Measurements from ENCODE around the gene CTSO. TPM values are rescaled to one million over a fixed set of nuclear protein-coding genes. Genes with fewer than 3 reads are reported as not detected.

Gene CTSO
- polyA plus RNA-seq, 1 experiment: 24.0 TPM

DNA sequence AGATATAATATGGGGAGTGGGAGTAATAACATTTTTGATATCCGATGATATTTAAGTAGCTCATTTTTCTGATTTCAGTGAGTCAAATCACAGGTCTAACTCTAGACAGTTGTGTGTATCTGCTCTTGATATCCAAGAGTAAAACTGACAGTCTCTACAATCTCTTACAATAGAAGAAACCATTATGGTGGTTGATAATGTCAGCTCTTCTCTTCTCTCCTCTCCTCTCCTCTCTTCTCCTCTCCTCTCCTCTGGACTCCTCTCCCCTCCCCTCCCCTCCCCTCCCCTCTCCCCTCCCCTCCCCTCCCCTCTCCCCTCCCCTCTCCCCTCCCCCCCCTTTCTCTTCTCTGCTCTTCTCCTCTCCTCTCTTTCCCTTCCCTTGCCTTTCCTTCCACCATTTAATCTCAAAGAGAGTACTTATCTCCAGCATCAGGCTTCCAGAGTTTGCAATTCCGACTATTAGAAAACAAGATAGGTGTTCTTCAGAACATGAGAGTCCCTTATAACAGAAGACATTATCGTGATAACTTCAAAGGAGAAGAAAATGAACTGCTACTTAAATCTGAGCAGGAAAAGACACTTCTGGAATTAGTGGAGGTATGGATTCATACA, 43.9 kb downstream of the CTSO start:
- TF ChIP-seq, protein P1, sequence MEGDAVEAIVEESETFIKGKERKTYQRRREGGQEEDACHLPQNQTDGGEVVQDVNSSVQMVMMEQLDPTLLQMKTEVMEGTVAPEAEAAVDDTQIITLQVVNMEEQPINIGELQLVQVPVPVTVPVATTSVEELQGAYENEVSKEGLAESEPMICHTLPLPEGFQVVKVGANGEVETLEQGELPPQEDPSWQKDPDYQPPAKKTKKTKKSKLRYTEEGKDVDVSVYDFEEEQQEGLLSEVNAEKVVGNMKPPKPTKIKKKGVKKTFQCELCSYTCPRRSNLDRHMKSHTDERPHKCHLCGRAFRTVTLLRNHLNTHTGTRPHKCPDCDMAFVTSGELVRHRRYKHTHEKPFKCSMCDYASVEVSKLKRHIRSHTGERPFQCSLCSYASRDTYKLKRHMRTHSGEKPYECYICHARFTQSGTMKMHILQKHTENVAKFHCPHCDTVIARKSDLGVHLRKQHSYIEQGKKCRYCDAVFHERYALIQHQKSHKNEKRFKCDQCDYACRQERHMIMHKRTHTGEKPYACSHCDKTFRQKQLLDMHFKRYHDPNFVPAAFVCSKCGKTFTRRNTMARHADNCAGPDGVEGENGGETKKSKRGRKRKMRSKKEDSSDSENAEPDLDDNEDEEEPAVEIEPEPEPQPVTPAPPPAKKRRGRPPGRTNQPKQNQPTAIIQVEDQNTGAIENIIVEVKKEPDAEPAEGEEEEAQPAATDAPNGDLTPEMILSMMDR (IDR thresholded peaks at IDR 0.05; ENCODE audit: low read depth, low read length): no peak
- Histone ChIP-seq H3K27me3 (ENCODE audit: control insufficient read depth, insufficient read depth, low read length) (no peaks in the 10 kb centered on the region), H3K4me3 (ENCODE audit: low read depth, low read length) (no peak overlapping the region), H3K9me3 (ENCODE audit: control insufficient read depth, insufficient read depth, low read length) (no peaks in the 10 kb centered on the region), H3K27ac (ENCODE audit: low read depth, low read length) (no peak overlapping the region)
- ChIA-PET CTCF (interaction anchor here (1.6 kb wide), 1 partner anchor 43 kb away, joined by 8 read pairs; the partner anchor contains the start of gene CTSO), POLR2A (no interaction called here)
- no peak for DNase-seq (ENCODE audit: low read depth, low spot score)

DNA sequence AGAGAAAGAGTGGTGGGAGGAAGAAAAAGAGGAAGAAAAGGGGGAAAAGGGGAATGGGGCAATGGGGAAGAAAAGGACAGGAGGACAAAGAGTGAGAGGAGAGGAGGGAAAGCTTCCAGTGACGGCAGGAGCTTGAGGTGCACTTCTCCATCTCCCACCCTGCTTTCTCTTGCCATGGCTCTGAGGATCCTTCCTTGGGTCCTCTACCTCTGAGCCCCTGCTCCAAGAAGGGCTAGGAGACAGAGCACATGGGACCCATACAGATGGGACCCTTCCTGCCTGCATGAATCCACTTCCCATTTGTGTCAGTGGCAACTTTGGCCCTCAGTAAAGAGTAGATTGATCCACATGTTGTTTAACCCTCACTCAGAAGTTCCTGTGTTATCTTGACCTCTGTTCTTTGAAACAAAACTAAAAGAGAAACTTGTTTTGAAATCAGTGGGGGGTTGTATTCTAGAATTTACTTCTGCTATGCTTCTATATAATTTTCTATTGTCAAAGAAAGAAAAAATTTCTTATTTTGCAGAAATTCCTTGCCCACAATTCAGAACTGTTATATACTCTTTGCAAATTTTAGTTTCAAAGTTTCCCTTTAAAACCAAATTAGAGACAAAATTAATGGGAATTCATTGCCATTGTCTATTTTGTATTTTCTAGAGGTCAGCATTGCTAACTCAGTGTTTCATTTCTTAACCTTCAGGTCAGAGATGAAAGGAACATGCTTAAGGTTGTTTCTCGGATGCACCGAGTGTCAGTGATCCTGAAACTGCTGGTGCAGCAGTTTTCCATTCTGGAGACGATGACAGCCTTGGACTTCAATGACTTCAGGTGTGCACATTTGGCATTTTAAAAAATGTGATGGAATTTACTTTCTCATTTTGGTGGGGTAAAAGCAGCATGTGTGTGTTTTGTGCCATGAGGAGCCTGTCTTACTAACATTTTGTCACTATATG, 45.2 kb downstream of the CTSO start:
- ChIA-PET POLR2A (no interaction called here), CTCF (interaction anchor here (0.8 to 1.6 kb wide), 2 partner anchors 45 kb away, joined by 3 to 8 read pairs; partner anchors contain the start of gene CTSO)

DNA sequence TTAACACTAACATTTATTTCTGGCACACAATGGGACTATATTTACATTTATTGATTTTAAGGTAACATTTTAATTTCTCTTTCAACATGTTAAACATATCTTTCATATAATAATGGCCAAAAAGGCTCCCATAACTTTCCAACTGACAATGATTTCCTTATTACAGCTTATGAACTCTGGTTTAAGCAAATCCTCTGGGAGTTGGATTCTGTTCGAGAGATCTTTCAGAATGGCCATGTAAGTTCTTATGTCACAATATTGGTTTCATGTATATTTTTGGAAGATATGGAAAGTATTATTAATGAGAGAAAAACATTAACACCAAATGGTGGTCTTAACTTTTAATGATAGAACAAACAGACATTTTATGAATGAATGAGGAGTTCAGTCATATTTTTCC, 46.1 kb downstream of the CTSO start:
- no peak overlapping the region for H3K27ac ChIP-seq (ENCODE audit: low read depth, low read length)
- H3K27me3 ChIP-seq (ENCODE audit: control insufficient read depth, insufficient read depth, low read length): no peaks in the 10 kb centered on the region
- ChIA-PET CTCF (interaction anchor here (0.8 to 1.1 kb wide), 3 partner anchors 45 to 98 kb away, joined by 3 read pairs; partner anchors contain the start of gene CTSO), POLR2A (interaction anchor here (0.5 to 1.1 kb wide), 3 partner anchors 17 to 1040 kb away, joined by 3 to 5 read pairs (median 3); no protein-coding TSS in a partner anchor)
- TF ChIP-seq, protein P1 (IDR thresholded peaks at IDR 0.05; ENCODE audit: low read depth, low read length): no peak
- H3K9me3 ChIP-seq (ENCODE audit: control insufficient read depth, insufficient read depth, low read length): no peaks in the 10 kb centered on the region
- DNase-seq (ENCODE audit: low read depth, low spot score): no peak
- H3K4me3 ChIP-seq (ENCODE audit: low read depth, low read length): no peak overlapping the region

More for the DNA sequence above, 45.2 kb downstream of the CTSO start:
- Histone ChIP-seq H3K4me3 (ENCODE audit: low read depth, low read length) (no peak overlapping the region), H3K27me3 (ENCODE audit: control insufficient read depth, insufficient read depth, low read length) (no peaks in the 10 kb centered on the region), H3K9me3 (ENCODE audit: control insufficient read depth, insufficient read depth, low read length) (no peaks in the 10 kb centered on the region), H3K27ac (ENCODE audit: low read depth, low read length) (no peak overlapping the region)
- DNase-seq (ENCODE audit: low read depth, low spot score): no peak
- TF ChIP-seq, protein P1 (IDR thresholded peaks at IDR 0.05; ENCODE audit: low read depth, low read length): no peak

DNA sequence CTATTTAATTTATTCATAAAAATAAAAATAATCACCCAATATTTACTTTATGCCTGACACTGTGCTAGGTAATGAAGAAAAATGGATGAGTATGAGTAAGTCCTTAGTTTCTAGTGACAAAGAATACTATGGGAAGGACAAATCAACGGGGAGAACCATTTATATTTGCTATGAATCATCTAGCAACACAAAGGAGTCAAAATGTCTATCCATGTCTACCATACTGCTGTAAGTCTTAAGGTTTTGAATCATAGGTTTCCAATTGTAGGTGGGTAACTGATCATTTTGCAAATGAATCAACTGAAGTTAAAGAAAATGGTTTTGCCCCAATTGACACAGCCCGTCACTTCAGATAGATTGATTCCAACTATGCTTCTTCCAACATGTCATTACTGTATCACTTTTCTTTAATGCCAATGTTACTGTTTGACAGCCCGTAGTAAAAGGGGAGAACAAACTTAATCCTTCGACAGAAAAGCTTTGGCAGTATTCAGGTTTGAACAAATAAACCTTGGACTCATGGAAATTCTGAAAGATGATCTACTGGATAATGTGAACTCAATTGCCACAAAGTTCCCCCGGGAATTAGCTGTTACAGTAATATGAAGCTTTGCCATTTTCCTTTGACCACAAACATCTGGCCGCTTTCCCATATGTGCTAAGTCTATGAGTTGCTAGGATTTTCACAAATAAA, 47.0 kb downstream of the CTSO start:
- Histone ChIP-seq H3K27ac (ENCODE audit: low read depth, low read length) (no peak overlapping the region), H3K9me3 (ENCODE audit: control insufficient read depth, insufficient read depth, low read length) (no peaks in the 10 kb centered on the region), H3K27me3 (ENCODE audit: control insufficient read depth, insufficient read depth, low read length) (no peaks in the 10 kb centered on the region), H3K4me3 (ENCODE audit: low read depth, low read length) (no peak overlapping the region)
- ChIA-PET POLR2A (interaction anchor here (1.1 kb wide), 2 partner anchors 17 kb away, joined by 3 to 5 read pairs; no protein-coding TSS in a partner anchor), CTCF (interaction anchor here (1.0 to 1.1 kb wide), 2 partner anchors 46 to 97 kb away, joined by 3 read pairs; no protein-coding TSS in a partner anchor)
- peak; percentile 94 for DNase-seq (ENCODE audit: low read depth, low spot score)
- TF ChIP-seq, protein P1 (IDR thresholded peaks at IDR 0.05; ENCODE audit: low read depth, low read length): no peak
